ENCODE data around the gene AKAP5.

The AKAP5 gene

DNA sequence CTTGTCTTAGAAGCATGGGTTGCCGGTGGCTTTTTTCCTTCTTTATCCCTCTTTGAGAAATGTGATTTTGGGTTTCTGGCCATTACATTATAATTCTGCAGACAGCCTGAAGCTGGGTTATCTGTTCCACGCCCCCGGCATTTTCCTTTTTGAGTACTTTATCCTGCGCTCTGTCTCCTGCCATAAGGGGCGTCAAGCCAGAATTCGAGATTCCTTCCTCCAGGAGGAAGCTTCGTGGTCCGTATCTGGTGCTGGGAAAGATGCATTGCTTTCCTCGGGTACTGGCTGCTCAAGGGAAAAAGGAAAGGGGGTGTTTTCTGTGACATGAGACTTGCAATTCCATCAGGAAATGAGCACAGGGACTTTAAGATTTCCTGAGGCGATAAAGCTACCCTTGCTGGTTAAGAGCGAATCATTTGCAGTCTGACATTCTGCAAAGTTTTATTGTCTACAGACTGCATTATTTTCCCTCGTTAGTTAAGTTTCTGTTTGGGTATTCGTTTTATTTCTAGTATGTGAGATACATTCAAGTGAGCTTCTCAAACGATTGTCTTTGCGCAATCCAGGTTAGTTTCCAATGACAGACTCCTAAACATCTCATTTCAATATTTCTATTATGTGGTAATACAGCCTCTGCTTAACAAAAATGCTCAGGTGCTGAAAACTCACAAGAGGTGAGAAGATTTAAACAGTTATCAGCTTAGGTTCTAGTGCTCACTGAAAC, 694 bp downstream of the AKAP5 start:
- no peak for TF ChIP-seq CTCF (IDR thresholded peaks at IDR 0.05; ENCODE audit: extremely low read depth, insufficient read depth, missing control alignments)
- DNase-seq (ENCODE audit: low spot score) = no peak
- in situ Hi-C loops (cut with MboI; ENCODE audit: low pct_unique_long_range_greater_than_20kb, low sequenced_read_pairs, unreplicated experiment) = no loop called here

GRCh38 chr14:64467101-64467500, 1.8 kb downstream of the AKAP5 start:
- in situ Hi-C loops (cut with MboI; ENCODE audit: low pct_unique_long_range_greater_than_20kb, low sequenced_read_pairs, unreplicated experiment) = no loop called here
- DNase-seq (ENCODE audit: low spot score) = no peak
- no peak for TF ChIP-seq CTCF (IDR thresholded peaks at IDR 0.05; ENCODE audit: extremely low read depth, insufficient read depth, missing control alignments)

DNA sequence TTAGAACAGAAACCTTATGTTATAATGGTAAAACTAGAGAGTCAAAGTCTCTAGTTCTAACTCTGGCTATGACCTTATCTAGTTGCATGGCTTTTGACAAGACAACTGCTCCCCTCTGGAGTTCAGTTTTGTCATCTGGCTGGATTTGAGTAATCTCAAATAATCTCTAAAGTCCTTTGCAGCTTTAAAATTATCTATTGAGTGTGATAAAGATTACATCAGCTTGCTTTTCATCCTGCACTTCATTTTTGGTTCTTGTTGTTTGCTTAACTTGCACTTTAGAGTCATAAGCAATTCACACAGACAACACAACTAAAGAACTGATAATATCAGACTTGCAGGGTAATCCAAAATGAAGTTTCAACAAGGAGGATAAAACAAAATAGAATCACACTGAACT, 2.3 kb downstream of the AKAP5 start:
- peak; percentile 23 for DNase-seq (ENCODE audit: low spot score)
- TF ChIP-seq CTCF (IDR thresholded peaks at IDR 0.05; ENCODE audit: extremely low read depth, insufficient read depth, missing control alignments) = no peak
- in situ Hi-C loops (cut with MboI; ENCODE audit: low pct_unique_long_range_greater_than_20kb, low sequenced_read_pairs, unreplicated experiment) = no loop called here

GRCh38 chr14:64468451-64468850, 3.2 kb downstream of the AKAP5 start:
- in situ Hi-C loops (cut with MboI; ENCODE audit: low pct_unique_long_range_greater_than_20kb, low sequenced_read_pairs, unreplicated experiment) = no loop called here
- DNase-seq (ENCODE audit: low spot score) = no peak
- TF ChIP-seq CTCF (IDR thresholded peaks at IDR 0.05; ENCODE audit: extremely low read depth, insufficient read depth, missing control alignments) = no peak

- in situ Hi-C loops (cut with MboI; ENCODE audit: low pct_unique_long_range_greater_than_20kb, low sequenced_read_pairs, unreplicated experiment) = no loop called here
- no peak for TF ChIP-seq CTCF (IDR thresholded peaks at IDR 0.05; ENCODE audit: extremely low read depth, insufficient read depth, missing control alignments)
- DNase-seq (ENCODE audit: low spot score) = no peak
Measured at GRCh38 chr14:64474041-64474440, 8.7 kb downstream of the AKAP5 start.

DNA sequence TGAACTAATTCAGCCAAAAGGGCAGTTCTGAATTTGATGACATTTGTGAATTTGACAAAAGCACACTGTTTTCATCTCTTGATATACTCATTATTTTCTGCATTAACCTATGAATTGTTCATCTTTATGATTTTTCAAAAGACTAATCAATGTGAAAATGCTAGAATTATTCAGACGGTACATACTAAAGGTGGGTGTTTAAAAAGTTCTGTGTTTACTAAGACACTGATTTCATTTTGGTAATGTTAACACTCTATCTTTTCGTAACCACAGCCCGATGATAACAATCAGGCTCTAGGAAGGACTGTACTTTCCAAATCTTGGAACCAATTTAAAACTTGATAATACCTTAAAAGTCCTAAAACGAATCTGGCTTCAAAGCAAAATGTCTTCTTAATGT, 9.4 kb downstream of the AKAP5 start:
- no peak for DNase-seq (ENCODE audit: low spot score)
- no peak for TF ChIP-seq CTCF (IDR thresholded peaks at IDR 0.05; ENCODE audit: extremely low read depth, insufficient read depth, missing control alignments)
- in situ Hi-C loops (cut with MboI; ENCODE audit: low pct_unique_long_range_greater_than_20kb, low sequenced_read_pairs, unreplicated experiment) = no loop called here

Data from GM13977 (cell line).